K562 (cell line): ENCODE data around the gene DYRK1A. TPM values are rescaled to one million over a fixed set of nuclear protein-coding genes. Genes with fewer than 3 reads are reported as not detected.

Experiments
- ATAC-seq: fragments of 200-7000 bp; cut with Tn5 transposase; 3 replicates; pipeline ENCODE4 v1.9.1; 2020; ENCODE audit warnings: moderate library complexity
- BruUV-seq: library from RNA; stranded (reverse); fragments of 400-500 nt; replicated peaks from 2 replicates; lab custom pipeline; 2021; lab: Mats Ljungman, UMichigan
- CTCF ChIA-PET: fragments of 300-600 bp; formaldehyde crosslinking; extraction: SDS; loops from one replicate; lab custom pipeline; 2021; ENCODE audit warnings: low intra/inter-chr PET ratio; lab: Yijun Ruan, JAX
- POLR2A ChIA-PET: fragments of 300-600, 350-650 bp; sonication (Branson Sonifier 250); formaldehyde crosslinking; extraction: SDS; loops from one replicate; lab custom pipeline; 2021; ENCODE audit warnings: antibody characterized with exemption, inconsistent platforms; lab: Yijun Ruan, JAX
- DNase-seq, 4 experiments: peaks; one replicate each; pipeline versions ENCODE4 v3.0.0 to v3.0.0-alpha.2; 2011 to 2018; ENCODE audit warnings: low spot score in 3 of 4, mixed read lengths in 3 of 4; ENCODE audit errors: extremely low read depth in 1 of 4
- FAIRE-seq: peaks from 2 replicates; lab custom pipeline; 2011; peaks lifted over from hg19 to GRCh38; lab: Jason Lieb, UNC
- H2AFZ ChIP-seq: 2 replicates; pipeline ENCODE4 v1.6.0; 2011; ENCODE audit warnings: low read depth, low read length, control low read depth, inconsistent platforms
- H3K27ac ChIP-seq: fragments of 200-600 bp; 3 replicates; pipeline ENCODE4 v1.8.0; 2011; ENCODE audit warnings: low read depth, mild to moderate bottlenecking, control low read depth, inconsistent platforms, low read length, moderate library complexity, mixed read lengths; ENCODE audit errors: extremely low read depth
- H3K27me3 ChIP-seq, 2 experiments: fragments of 300-600 bp in 1 of 2; 2 replicates in 1 of 2; 3 replicates in 1 of 2; pipeline versions ENCODE4 v1.6.0 to v1.8.0; 2011; ENCODE audit warnings: inconsistent platforms in 2 of 2, low read length in 2 of 2, mild to moderate bottlenecking in 1 of 2, mixed read lengths in 1 of 2, moderate library complexity in 1 of 2; ENCODE audit not compliant: control insufficient read depth in 2 of 2, insufficient read depth in 2 of 2
- H3K36me3 ChIP-seq: fragments of 300-600 bp; 3 replicates; pipeline ENCODE4 v1.8.0; 2011; ENCODE audit warnings: mild to moderate bottlenecking, low read length, inconsistent platforms; ENCODE audit not compliant: control insufficient read depth, insufficient read depth
- H3K4me1 ChIP-seq, 2 experiments: fragments of 200-600 bp in 1 of 2; replicated peaks in 1 of 2; 2 replicates in 1 of 2; 3 replicates in 1 of 2; pipeline versions ENCODE4 v1.5.1 to v1.8.0; 2011; ENCODE audit warnings: inconsistent platforms in 2 of 2, low read length in 2 of 2, mild to moderate bottlenecking in 1 of 2, mixed read lengths in 1 of 2, moderate library complexity in 1 of 2; ENCODE audit not compliant: control insufficient read depth in 2 of 2, insufficient read depth in 2 of 2
- H3K4me2 ChIP-seq: 2 replicates; pipeline ENCODE4 v1.6.1; 2011; ENCODE audit warnings: low read length, control low read depth, inconsistent platforms, mixed read lengths; ENCODE audit not compliant: insufficient read depth
- H3K4me3 ChIP-seq: fragments of 200-600 bp; sonication (generic), shearing (Covaris generic); 2 replicates; pipeline ENCODE4 v1.5.1; 2016; ENCODE audit warnings: control low read depth, inconsistent platforms
- H3K79me2 ChIP-seq: fragments of 200-600 bp; 3 replicates; pipeline ENCODE4 v1.8.0; 2011; ENCODE audit warnings: low read length, inconsistent platforms; ENCODE audit not compliant: control insufficient read depth, insufficient read depth
- H3K9ac ChIP-seq, 2 experiments: 2 replicates each; pipeline versions ENCODE4 v1.6.0 to v1.6.1; 2011; ENCODE audit warnings: low read depth in 2 of 2, low read length in 2 of 2, control low read depth in 1 of 2, inconsistent platforms in 1 of 2, mild to moderate bottlenecking in 1 of 2, mixed read lengths in 1 of 2; ENCODE audit not compliant: insufficient read depth in 1 of 2
- H3K9me1 ChIP-seq: one replicate; pipeline ENCODE4 v1.6.0; 2011; ENCODE audit warnings: inconsistent platforms, mild to moderate bottlenecking, low read length, moderate library complexity; ENCODE audit not compliant: control insufficient read depth, insufficient read depth
- H3K9me3 ChIP-seq: replicated peaks from 2 replicates; pipeline ENCODE4 v1.5.1; 2011; ENCODE audit warnings: low read depth, low read length, inconsistent platforms; ENCODE audit not compliant: control insufficient read depth, insufficient read depth
- H4K20me1 ChIP-seq: replicated peaks from 2 replicates; pipeline ENCODE4 v1.6.1; 2011; ENCODE audit warnings: low read length, inconsistent platforms, mixed read lengths; ENCODE audit not compliant: control insufficient read depth, insufficient read depth
- ARID2 ChIP-seq: fragments of 450-650 bp; IDR thresholded peaks from 2 replicates; pipeline ENCODE4 v1.6.1; 2017; ENCODE audit warnings: antibody characterized with exemption, mild to moderate bottlenecking
- ATF6 ChIP-seq: sonication (generic); formaldehyde crosslinking; IDR thresholded peaks from 2 replicates; pipeline ENCODE4 v1.4.0; 2020; ENCODE audit warnings: mild to moderate bottlenecking, missing genetic modification reagents
- BCOR ChIP-seq: fragments of 450-650 bp; IDR thresholded peaks from 2 replicates; pipeline ENCODE4 v1.6.1; 2016
- ETV6 ChIP-seq, 3 experiments: fragments of 150-350 bp in 1 of 3; sonication (generic) in 1 of 3; formaldehyde crosslinking in 1 of 3; IDR thresholded peaks; 2 replicates each; pipeline versions ENCODE4 v1.6.1 to v1.8.0; 2014 to 2022; ENCODE audit warnings: borderline replicate concordance in 2 of 3, low read depth in 2 of 3, antibody characterized with exemption in 1 of 3, low read length in 1 of 3, mild to moderate bottlenecking in 1 of 3, missing genetic modification reagents in 1 of 3
- FOSL1 ChIP-seq: fragments of 200-800 bp; sonication (Bioruptor generic); conservative IDR thresholded peaks from 2 replicates; pipeline ENCODE4 v1.6.1; 2016; ENCODE audit warnings: missing genetic modification characterization, missing compliant biosample characterization
- GATA2 ChIP-seq: sonication (generic); formaldehyde crosslinking; IDR thresholded peaks from 2 replicates; pipeline ENCODE4 v1.4.0; 2020; ENCODE audit warnings: mild to moderate bottlenecking, missing genetic modification reagents
- NR2C1 ChIP-seq, 2 experiments: fragments of 450-650 bp; IDR thresholded peaks; 2 replicates each; pipeline ENCODE4 v1.6.1; 2017; ENCODE audit warnings: mild to moderate bottlenecking in 2 of 2, antibody characterized with exemption in 1 of 2, inconsistent platforms in 1 of 2, missing compliant biosample characterization in 1 of 2, missing genetic modification characterization in 1 of 2
- POLR2A ChIP-seq: fragments of 450-650 bp; conservative IDR thresholded peaks from 2 replicates; pipeline ENCODE4 v1.6.1; 2016
- ZNF384 ChIP-seq: IDR thresholded peaks from 2 replicates; pipeline ENCODE4 v1.6.1; 2012; ENCODE audit warnings: low read depth, low read length, improper control_type of control experiment
- WGBS: fragments of 100-300 bp; shearing (Covaris generic); methylation state at CpG from one replicate; pipeline ENCODE4 v1.1.6; 2016; ENCODE audit warnings: low coverage, mixed read lengths; ENCODE audit not compliant: insufficient coverage; ENCODE audit errors: missing lambda C conversion rate; 5-methylcytosine and 5-hydroxymethylcytosine counted together
- in situ Hi-C: fragments of 300-500 bp; cut with MboI; formaldehyde crosslinking; loops from 4 replicates; pipeline ENCODE4 v1.15.0; 2018; ENCODE audit warnings: inconsistent platforms, mixed read lengths
- intact Hi-C: fragments of 100-400 bp; cut with micrococcal nuclease; formaldehyde crosslinking; loops from 2 replicates; pipeline ENCODE4 v1.14.2; 2022
- polyA plus RNA-seq, 8 experiments: library from polyadenylated mRNA; depleted of rRNA in 4 of 8; stranded (reverse) in 5 of 8; unstranded in 3 of 8; fragments of >200 nt; fragmentation: Nextera tagmentation in 2 of 8; fragmentation: Illumina TruSeq in 1 of 8; extraction: Ambion mirVana in 2 of 8; extraction: Trizol in 1 of 8; gene quantifications; 2 replicates each; pipeline versions ENCODE4 v1.2.1 to v1.2.3, GENCODE V29; 2011 to 2014; ENCODE audit warnings: inconsistent platforms in 1 of 8, missing spikeins in 1 of 8
- total RNA-seq, 7 experiments: library from RNA; depleted of rRNA in 6 of 7; stranded (reverse); fragments of >200 nt in 6 of 7; fragmentation: Illumina TruSeq in 2 of 7; extraction: Trizol in 2 of 7; gene quantifications; 2 replicates each; pipeline versions ENCODE4 v1.2.1 to v1.2.3, GENCODE V29; 2011 to 2021; ENCODE audit warnings: low replicate concordance in 1 of 7
- TF ChIP-seq, protein P1 (sequence below): sonication (generic); formaldehyde crosslinking; IDR thresholded peaks from 2 replicates; pipeline ENCODE4 v1.8.0; 2022; ENCODE audit warnings: mild to moderate bottlenecking, missing genetic modification reagents
- TF ChIP-seq, protein P2 (sequence below): fragments of 450-650 bp; formaldehyde crosslinking; IDR thresholded peaks from 2 replicates; pipeline ENCODE4 v1.4.0; 2020; ENCODE audit warnings: mild to moderate bottlenecking, moderate library complexity

The DYRK1A gene
- total and polyA plus RNA-seq, 9 of the 15 experiments (the other 6 are each of a cell fraction or from before 2014, with no cell fraction given) = 3.7 to 64.8 (median 42.3) TPM

GRCh38 chr21:37415939-37416338, 49.4 kb downstream of the DYRK1A start:
- peaks cover 7 to 69% of the 10 kb centered on the region in 2 experiments for H3K4me1 ChIP-seq
- CTCF ChIA-PET = no interaction called here
- intact Hi-C loops (no loop called here), in situ Hi-C loops (no loop called here)
- DNase-seq = no peak
- peak overlapping the region; percentile 26; the same call in 1 of the 2 replicates for H3K4me2 ChIP-seq
- H3K9me1 ChIP-seq = peaks cover 5% of the 10 kb centered on the region
- no peak overlapping the region for H2AFZ ChIP-seq
- H3K27me3 ChIP-seq = no peaks in the 10 kb centered on the region
- no peak overlapping the region for H3K9ac ChIP-seq
- POLR2A ChIA-PET = interaction anchor here (0.7 to 1.3 kb wide), 3 partner anchors 9 to 15 kb away, joined by 3 to 5 read pairs (median 3); no protein-coding TSS in a partner anchor
- peak; percentile 37 for FAIRE-seq
- H3K4me3 ChIP-seq = no peak overlapping the region
- peaks cover 35% of the 10 kb centered on the region for H4K20me1 ChIP-seq
- no peaks in the 10 kb centered on the region for H3K9me3 ChIP-seq
- WGBS = 21% methylated on average over 2 of the region's 2 CpGs
- peaks cover 100% of the 10 kb centered on the region for H3K79me2 ChIP-seq
- ATAC-seq = peak; percentile 31
- H3K36me3 ChIP-seq = peaks cover 9% of the 10 kb centered on the region; the same call in 2 of the 3 replicates
- H3K27ac ChIP-seq = peak overlapping the region; percentile 48; the same call in 1 of the 3 replicates
- no TSS peak for BruUV-seq
- TF ChIP-seq, protein P1, sequence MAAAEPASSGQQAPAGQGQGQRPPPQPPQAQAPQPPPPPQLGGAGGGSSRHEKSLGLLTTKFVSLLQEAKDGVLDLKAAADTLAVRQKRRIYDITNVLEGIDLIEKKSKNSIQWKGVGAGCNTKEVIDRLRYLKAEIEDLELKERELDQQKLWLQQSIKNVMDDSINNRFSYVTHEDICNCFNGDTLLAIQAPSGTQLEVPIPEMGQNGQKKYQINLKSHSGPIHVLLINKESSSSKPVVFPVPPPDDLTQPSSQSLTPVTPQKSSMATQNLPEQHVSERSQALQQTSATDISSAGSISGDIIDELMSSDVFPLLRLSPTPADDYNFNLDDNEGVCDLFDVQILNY (CRISPR knock-in tag) = no peak
- no peak for TF ChIP-seq ARID2
- TF ChIP-seq NR2C1 (IDR thresholded peaks at IDR 0.05) = no peak
- 0 out of 2 replicates have a peak, but pooled peaks have one; percentile 14 for TF ChIP-seq NR2C1 (tag; IDR thresholded peaks at IDR 0.05)
- peak; percentile 46; the same call in 1 of the 2 replicates for TF ChIP-seq ZNF384
- no peak for TF ChIP-seq BCOR
- TF ChIP-seq, protein P2, sequence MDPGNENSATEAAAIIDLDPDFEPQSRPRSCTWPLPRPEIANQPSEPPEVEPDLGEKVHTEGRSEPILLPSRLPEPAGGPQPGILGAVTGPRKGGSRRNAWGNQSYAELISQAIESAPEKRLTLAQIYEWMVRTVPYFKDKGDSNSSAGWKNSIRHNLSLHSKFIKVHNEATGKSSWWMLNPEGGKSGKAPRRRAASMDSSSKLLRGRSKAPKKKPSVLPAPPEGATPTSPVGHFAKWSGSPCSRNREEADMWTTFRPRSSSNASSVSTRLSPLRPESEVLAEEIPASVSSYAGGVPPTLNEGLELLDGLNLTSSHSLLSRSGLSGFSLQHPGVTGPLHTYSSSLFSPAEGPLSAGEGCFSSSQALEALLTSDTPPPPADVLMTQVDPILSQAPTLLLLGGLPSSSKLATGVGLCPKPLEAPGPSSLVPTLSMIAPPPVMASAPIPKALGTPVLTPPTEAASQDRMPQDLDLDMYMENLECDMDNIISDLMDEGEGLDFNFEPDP (CRISPR knock-in tag) = no peak
- TF ChIP-seq ETV6 (IDR thresholded peaks at IDR 0.05; ENCODE audit: borderline replicate concordance in 1 of 2, low read depth in 2 of 2, low read length in 1 of 2) = no peak
- 0 out of 2 replicates have a peak, but pooled peaks have one; percentile 24 for TF ChIP-seq ETV6 (CRISPR knock-in tag; IDR thresholded peaks at IDR 0.05; ENCODE audit: borderline replicate concordance)
- TF ChIP-seq ATF6 = no peak
- TF ChIP-seq GATA2 (CRISPR knock-in tag) = no peak
- no peak for TF ChIP-seq FOSL1 (tag)
- no peak for TF ChIP-seq POLR2A
